ENCODE results near the gene OXA1L. TPM values are rescaled to one million over a fixed set of nuclear protein-coding genes. Genes with fewer than 3 reads are reported as not detected.
"Not testable (repeated sequence)": the region's sequence is repeated elsewhere in the genome, so short reads cannot be mapped to it uniquely, and the experiment has no call there.

The OXA1L gene
- 10 to 100 TPM; 64.3 to 83.6 (median 74.1) TPM for total RNA-seq

DNA sequence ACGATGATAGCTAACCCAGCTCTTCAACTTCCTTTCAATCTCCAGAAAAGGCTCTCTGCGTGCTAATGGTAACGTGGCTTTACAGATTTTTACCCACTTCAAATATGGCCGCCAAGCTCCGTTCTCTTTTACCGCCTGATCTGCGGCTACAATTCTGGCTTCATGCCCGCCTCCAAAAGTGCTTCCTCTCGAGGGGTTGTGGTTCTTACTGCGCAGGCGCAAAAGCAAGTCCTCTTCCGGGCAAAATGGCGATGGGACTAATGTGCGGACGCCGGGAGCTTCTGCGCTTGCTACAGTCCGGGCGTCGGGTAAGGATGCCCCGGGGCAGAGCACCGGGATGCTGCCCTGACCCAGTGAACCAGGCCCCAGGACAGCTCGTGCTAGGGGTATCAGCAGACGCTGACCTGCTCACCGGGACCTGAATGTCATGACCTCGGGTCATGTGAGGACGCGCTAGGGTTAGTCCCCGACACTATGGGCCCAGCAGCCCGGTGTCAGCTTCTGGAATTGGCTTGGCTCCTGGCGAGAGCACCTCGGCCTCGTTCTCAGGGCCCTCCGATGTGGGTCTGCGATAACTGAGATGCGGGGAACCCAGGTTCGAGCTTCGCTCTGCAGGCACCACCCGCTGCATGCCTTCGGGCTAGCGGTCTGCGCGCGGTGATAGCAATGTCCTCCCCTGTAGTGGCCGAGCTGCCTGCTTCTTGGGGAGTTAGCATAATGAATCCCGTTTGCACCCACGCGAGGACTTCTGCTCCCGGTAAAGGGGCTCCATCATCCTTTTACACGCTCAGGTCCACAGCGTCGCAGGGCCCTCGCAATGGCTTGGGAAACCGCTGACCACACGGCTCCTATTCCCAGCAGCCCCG lies at the start of gene OXA1L:
TSS of gene OXA1L (plus strand) at position 232 of the 866 bp plus-strand sequence. CDS start at position 246, 14 bp downstream.
- intact Hi-C loops (cut with DNase I; ENCODE audit: low total_unique reads) = no loop called here
- DNase-seq (ENCODE audit: low spot score in 2 of 2) = peak; percentile 98 to 99
- TF ChIP-seq, protein P1, sequence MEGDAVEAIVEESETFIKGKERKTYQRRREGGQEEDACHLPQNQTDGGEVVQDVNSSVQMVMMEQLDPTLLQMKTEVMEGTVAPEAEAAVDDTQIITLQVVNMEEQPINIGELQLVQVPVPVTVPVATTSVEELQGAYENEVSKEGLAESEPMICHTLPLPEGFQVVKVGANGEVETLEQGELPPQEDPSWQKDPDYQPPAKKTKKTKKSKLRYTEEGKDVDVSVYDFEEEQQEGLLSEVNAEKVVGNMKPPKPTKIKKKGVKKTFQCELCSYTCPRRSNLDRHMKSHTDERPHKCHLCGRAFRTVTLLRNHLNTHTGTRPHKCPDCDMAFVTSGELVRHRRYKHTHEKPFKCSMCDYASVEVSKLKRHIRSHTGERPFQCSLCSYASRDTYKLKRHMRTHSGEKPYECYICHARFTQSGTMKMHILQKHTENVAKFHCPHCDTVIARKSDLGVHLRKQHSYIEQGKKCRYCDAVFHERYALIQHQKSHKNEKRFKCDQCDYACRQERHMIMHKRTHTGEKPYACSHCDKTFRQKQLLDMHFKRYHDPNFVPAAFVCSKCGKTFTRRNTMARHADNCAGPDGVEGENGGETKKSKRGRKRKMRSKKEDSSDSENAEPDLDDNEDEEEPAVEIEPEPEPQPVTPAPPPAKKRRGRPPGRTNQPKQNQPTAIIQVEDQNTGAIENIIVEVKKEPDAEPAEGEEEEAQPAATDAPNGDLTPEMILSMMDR (IDR thresholded peaks at IDR 0.05) = peak in 1 of 3 donors; percentile 24
- peak in 1 of 2 donors; percentile 1 for TF ChIP-seq POLR2A (IDR thresholded peaks at IDR 0.05)
- 0% methylated on average over 29 to 33 of the region's 56 CpGs for WGBS, 2 donors
- peak within 1 kb of the TSS; percentile 78 for H3K4me3 ChIP-seq (ENCODE audit: low read depth, poor library complexity, severe bottlenecking)

DNA sequence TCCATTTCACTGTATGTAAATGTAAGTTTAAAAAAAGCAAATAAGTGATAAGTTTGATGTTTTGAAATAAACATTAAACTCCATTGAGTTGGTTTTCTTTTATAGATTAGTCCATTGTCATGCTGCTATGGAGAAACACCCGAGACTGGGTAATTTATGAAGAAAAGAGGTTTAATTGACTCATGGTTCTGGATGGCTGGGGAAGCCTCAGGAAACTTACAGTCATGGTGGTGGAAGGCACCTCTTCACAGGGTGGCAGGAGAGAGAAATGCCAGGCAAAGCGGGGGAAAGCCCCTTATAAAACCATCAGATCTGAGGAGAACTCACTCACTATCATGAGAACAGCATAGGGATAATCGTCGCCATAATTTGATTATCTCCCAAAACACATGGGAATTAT lies 48.4 kb upstream of the OXA1L start:
- 83 to 87% methylated on average over 4 of the region's 4 CpGs for WGBS, 2 donors
- intact Hi-C loops (cut with DNase I; ENCODE audit: low total_unique reads) = no loop called here

GRCh38 chr14:22721213-22721612 lies 45.3 kb upstream of the OXA1L start:
- TF ChIP-seq, protein P1 (IDR thresholded peaks at IDR 0.05) = no peak
- TF ChIP-seq POLR2A (IDR thresholded peaks at IDR 0.05) = no peak
- WGBS, 2 donors = 78 to 80% methylated on average over 2 of the region's 2 CpGs
- H3K4me3 ChIP-seq (ENCODE audit: low read depth, poor library complexity, severe bottlenecking) = no peak overlapping the region
- DNase-seq (ENCODE audit: low spot score in 2 of 2) = no peak
- intact Hi-C loops (cut with DNase I; ENCODE audit: low total_unique reads) = no loop called here

More for the DNA sequence above, 48.4 kb upstream of the OXA1L start:
- no peak for DNase-seq (ENCODE audit: low spot score in 2 of 2)
- no peak for TF ChIP-seq POLR2A (IDR thresholded peaks at IDR 0.05)
- TF ChIP-seq, protein P1 (IDR thresholded peaks at IDR 0.05) = no peak
- no peak overlapping the region for H3K4me3 ChIP-seq (ENCODE audit: low read depth, poor library complexity, severe bottlenecking)

DNA sequence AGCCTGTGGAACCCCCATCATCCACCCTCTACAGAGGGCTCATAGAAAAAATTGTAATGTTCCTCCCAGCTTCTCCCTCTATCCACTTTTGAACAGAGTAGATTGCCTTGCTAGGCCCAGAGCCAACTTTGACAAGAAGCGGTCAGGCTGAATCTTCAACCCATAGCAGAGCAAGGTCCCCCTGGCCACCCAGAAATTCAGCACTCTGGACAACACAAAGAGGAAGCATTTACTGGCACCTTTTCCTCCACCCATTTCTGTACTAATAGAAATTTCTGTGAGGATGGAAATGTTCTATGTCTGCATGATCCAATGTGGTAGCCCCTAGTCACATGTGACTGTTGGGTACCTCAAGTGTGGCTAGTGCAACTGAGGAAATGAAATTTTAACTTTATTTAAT lies 42.7 kb upstream of the OXA1L start:
- WGBS, 2 donors = 76 to 94% methylated on average over 1 of the region's 1 CpG
- H3K4me3 ChIP-seq (ENCODE audit: low read depth, poor library complexity, severe bottlenecking) = no peak overlapping the region
- DNase-seq (ENCODE audit: low spot score in 2 of 2) = no peak
- TF ChIP-seq, protein P1 (IDR thresholded peaks at IDR 0.05) = no peak
- no peak for TF ChIP-seq POLR2A (IDR thresholded peaks at IDR 0.05)
- intact Hi-C loops (cut with DNase I; ENCODE audit: low total_unique reads) = no loop called here

DNA sequence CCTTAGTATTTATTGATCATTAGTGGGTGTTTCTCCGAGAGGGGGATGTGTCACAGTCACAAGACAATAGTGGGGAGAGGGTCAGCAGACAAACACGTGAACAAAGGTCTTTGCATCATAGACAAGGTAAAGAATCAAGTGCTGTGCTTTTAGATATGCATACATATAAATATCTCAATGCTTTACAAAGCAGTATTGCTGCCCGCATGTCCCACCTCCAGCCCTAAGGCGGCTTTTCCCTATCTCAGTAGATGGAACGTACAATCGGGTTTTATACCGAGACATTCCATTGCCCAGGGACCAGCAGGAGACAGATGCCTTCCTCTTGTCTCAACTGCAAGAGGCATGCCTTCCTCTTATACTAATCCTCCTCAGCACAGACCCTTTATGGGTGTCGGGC lies 41.6 kb upstream of the OXA1L start:
- H3K4me3 ChIP-seq (ENCODE audit: low read depth, poor library complexity, severe bottlenecking); intact Hi-C loops (cut with DNase I; ENCODE audit: low total_unique reads); DNase-seq (ENCODE audit: low spot score in 2 of 2): not testable (repeated sequence)
- WGBS, 2 donors = 61 to 77% methylated on average over 8 of the region's 8 CpGs

DNA sequence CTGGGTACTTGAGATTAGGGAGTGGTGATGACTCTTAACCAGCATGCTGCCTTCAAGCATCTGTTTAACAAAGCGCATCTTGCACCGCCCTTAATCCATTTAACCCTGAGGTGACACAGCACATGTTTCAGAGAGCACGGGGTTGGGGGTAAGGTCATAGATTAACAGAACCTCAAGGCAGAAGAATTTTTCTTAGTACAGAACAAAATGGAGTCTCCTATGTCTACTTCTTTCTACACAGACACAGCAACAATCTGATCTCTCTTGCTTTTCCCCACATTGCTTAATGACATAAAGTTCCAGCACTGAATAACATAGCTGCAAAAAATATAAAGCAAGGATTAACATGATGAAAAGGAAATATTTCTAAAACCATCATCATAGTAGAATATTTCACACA lies 41.1 kb upstream of the OXA1L start:
- DNase-seq (ENCODE audit: low spot score in 2 of 2); H3K4me3 ChIP-seq (ENCODE audit: low read depth, poor library complexity, severe bottlenecking); intact Hi-C loops (cut with DNase I; ENCODE audit: low total_unique reads): not testable (repeated sequence)
- WGBS, 2 donors = 35 to 43% methylated on average over 3 of the region's 3 CpGs
